K562 (cell line): ENCODE measurements around the gene RASSF3. TPM values are rescaled to one million over a fixed set of nuclear protein-coding genes. Genes with fewer than 3 reads are reported as not detected.

Experiments
- E2F6 ChIP-seq, 2 experiments: IDR thresholded peaks; 2 replicates each; pipeline ENCODE4 v1.6.1; 2011; ENCODE audit warnings: borderline replicate concordance in 1 of 2, control low read depth in 1 of 2, low read depth in 1 of 2, low read length in 1 of 2, mild to moderate bottlenecking in 1 of 2, mixed read lengths in 1 of 2, moderate library complexity in 1 of 2; ENCODE audit not compliant: insufficient read depth in 1 of 2, insufficient read length in 1 of 2, poor library complexity in 1 of 2, severe bottlenecking in 1 of 2; ENCODE audit errors: extremely low read depth in 1 of 2
- FOXJ2 ChIP-seq: fragments of 200-800 bp; sonication (Bioruptor generic); IDR thresholded peaks from 2 replicates; pipeline ENCODE4 v1.6.1; 2016; ENCODE audit warnings: missing genetic modification characterization, missing compliant biosample characterization
- FOXK1 ChIP-seq: sonication (generic); formaldehyde crosslinking; IDR thresholded peaks from 2 replicates; pipeline ENCODE4 v1.8.0; 2022; ENCODE audit warnings: missing genetic modification reagents, mild to moderate bottlenecking, borderline replicate concordance
- KDM2B ChIP-seq: fragments of 250-450 bp; sonication (Bioruptor Pico); IDR thresholded peaks from 2 replicates; pipeline ENCODE4 v1.8.0; 2021; ENCODE audit warnings: mild to moderate bottlenecking, moderate library complexity
- PCBP1 ChIP-seq: fragments of 200-400 bp; formaldehyde crosslinking; IDR thresholded peaks from 2 replicates; pipeline ENCODE4 v1.6.1; 2018; ENCODE audit warnings: mild to moderate bottlenecking, low read depth, low read length; ENCODE audit not compliant: poor library complexity, severe bottlenecking
- REST ChIP-seq, 2 experiments: fragments of 450-650 bp; formaldehyde crosslinking in 1 of 2; IDR thresholded peaks; 2 replicates each; pipeline versions ENCODE4 v1.4.0 to v1.6.1; 2014 to 2020; ENCODE audit warnings: mild to moderate bottlenecking in 2 of 2, borderline replicate concordance in 1 of 2, low read depth in 1 of 2
- RNF2 ChIP-seq: sonication (generic); IDR thresholded peaks from 2 replicates; pipeline ENCODE4 v1.6.1; 2016
- SFPQ ChIP-seq: fragments of 200-400 bp; formaldehyde crosslinking; IDR thresholded peaks from 2 replicates; pipeline ENCODE4 v1.6.1; 2017; ENCODE audit warnings: mild to moderate bottlenecking, low read depth, low read length, moderate library complexity
- SMARCA4 ChIP-seq: fragments of 450-650 bp; IDR thresholded peaks from 2 replicates; pipeline ENCODE4 v1.6.1; 2016
- TCF15 ChIP-seq: fragments of 250-450 bp; sonication (Bioruptor Pico); IDR thresholded peaks from 2 replicates; pipeline ENCODE4 v1.8.0; 2022; ENCODE audit warnings: moderate library complexity, mild to moderate bottlenecking, inconsistent platforms
- YY1 ChIP-seq, 3 experiments: IDR thresholded peaks; 2 replicates each; pipeline ENCODE4 v1.6.1; 2011; ENCODE audit warnings: low read length in 2 of 3, mild to moderate bottlenecking in 2 of 3, moderate library complexity in 2 of 3, borderline replicate concordance in 1 of 3, control low read depth in 1 of 3, low read depth in 1 of 3; ENCODE audit not compliant: insufficient read depth in 3 of 3, insufficient replicate concordance in 2 of 3, control insufficient read depth in 1 of 3, insufficient read length in 1 of 3; ENCODE audit errors: extremely low read depth in 1 of 3
- ZC3H4 ChIP-seq: sonication (generic); formaldehyde crosslinking; IDR thresholded peaks from 2 replicates; pipeline ENCODE4 v1.9.0; 2021; ENCODE audit warnings: missing genetic modification reagents, borderline replicate concordance
- ZFP36 ChIP-seq: fragments of 150-350 bp; IDR thresholded peaks from 2 replicates; pipeline ENCODE4 v1.6.1; 2018; ENCODE audit warnings: low read length, low read depth; ENCODE audit not compliant: partially characterized antibody
- polyA plus RNA-seq, 8 experiments: library from polyadenylated mRNA; depleted of rRNA in 4 of 8; stranded (reverse) in 5 of 8; unstranded in 3 of 8; fragments of >200 nt; fragmentation: Nextera tagmentation in 2 of 8; fragmentation: Illumina TruSeq in 1 of 8; extraction: Ambion mirVana in 2 of 8; extraction: Trizol in 1 of 8; gene quantifications; 2 replicates each; pipeline versions ENCODE4 v1.2.1 to v1.2.3, GENCODE V29; 2011 to 2014; ENCODE audit warnings: inconsistent platforms in 1 of 8, missing spikeins in 1 of 8
- total RNA-seq, 7 experiments: library from RNA; depleted of rRNA in 6 of 7; stranded (reverse); fragments of >200 nt in 6 of 7; fragmentation: Illumina TruSeq in 2 of 7; extraction: Trizol in 2 of 7; gene quantifications; 2 replicates each; pipeline versions ENCODE4 v1.2.1 to v1.2.3, GENCODE V29; 2011 to 2021; ENCODE audit warnings: low replicate concordance in 1 of 7

RASSF3 gene
- total and polyA plus RNA-seq, 9 of the 15 experiments (the other 6 are each of a cell fraction or from before 2014, with no cell fraction given) = 3.7 to 39.2 (median 20.2) TPM

GRCh38 chr12:64610660-64611340 is 505 bp downstream of the RASSF3 start (continued):
- TF ChIP-seq ZFP36 = no peak
- TF ChIP-seq ZC3H4 = 0 out of 2 replicates have a peak, but pooled peaks have one; percentile 58
- no peak for TF ChIP-seq REST (IDR thresholded peaks at IDR 0.05; ENCODE audit: borderline replicate concordance)
- TF ChIP-seq REST (CRISPR knock-in tag; IDR thresholded peaks at IDR 0.05; ENCODE audit: low read depth) = no peak
- no peak for TF ChIP-seq KDM2B (CRISPR knock-in tag)
- no peak for TF ChIP-seq SFPQ
- no peak for TF ChIP-seq FOXJ2
- peak; percentile 77; the same call in 1 of the 2 replicates for TF ChIP-seq FOXK1 (CRISPR knock-in tag)
- no peak; the same call in 1 of the 2 replicates for TF ChIP-seq SMARCA4
- no peak for TF ChIP-seq TCF15 (CRISPR knock-in tag)
- 0 out of 2 replicates have a peak, but pooled peaks have one; percentile 37 for TF ChIP-seq RNF2
- TF ChIP-seq E2F6 (IDR thresholded peaks at IDR 0.05; ENCODE audit: borderline replicate concordance in 1 of 2, extremely low read depth in 1 of 2, insufficient read depth in 1 of 2, insufficient read length in 1 of 2, low read depth in 1 of 2, low read length in 1 of 2, poor library complexity in 1 of 2, severe bottlenecking in 1 of 2) = peak in 1 of 2 experiments; percentile 28
- TF ChIP-seq YY1 (IDR thresholded peaks at IDR 0.05; ENCODE audit: borderline replicate concordance in 1 of 3, control insufficient read depth in 1 of 3, extremely low read depth in 1 of 3, insufficient read depth in 3 of 3, insufficient read length in 1 of 3, insufficient replicate concordance in 2 of 3, low read depth in 1 of 3, low read length in 2 of 3) = peak in 1 of 3 experiments; percentile 73
- peak; percentile 28 for TF ChIP-seq PCBP1
